Measurements from ENCODE around the gene IGSF22.

Gene IGSF22

GRCh38 chr11:18713646-18714442 is 12.1 kb downstream of the IGSF22 start:
- DNase-seq (ENCODE audit: low read depth) = no peak

- DNase-seq (ENCODE audit: low read depth) = no peak
Observed at GRCh38 chr11:18710545-18710944, 15.4 kb downstream of the IGSF22 start.

- no peak for DNase-seq (ENCODE audit: low read depth)
Observed at GRCh38 chr11:18709414-18709813, 16.6 kb downstream of the IGSF22 start.

GRCh38 chr11:18707811-18708340 is 18.1 kb downstream of the IGSF22 start:
- DNase-seq (ENCODE audit: low read depth) = no peak

- DNase-seq (ENCODE audit: low read depth) = no peak
Observed at GRCh38 chr11:18706330-18707243, 19.4 kb downstream of the IGSF22 start.

GRCh38 chr11:18705651-18706281 is 20.2 kb downstream of the IGSF22 start:
- DNase-seq (ENCODE audit: low read depth) = no peak

GRCh38 chr11:18704698-18705097 is 21.3 kb downstream of the IGSF22 start:
- DNase-seq (ENCODE audit: low read depth) = no peak

GRCh38 chr11:18704045-18704645 is 21.8 kb downstream of the IGSF22 start:
- DNase-seq (ENCODE audit: low read depth) = no peak

- DNase-seq (ENCODE audit: low read depth) = no peak
Observed at GRCh38 chr11:18703001-18703763, 22.8 kb downstream of the IGSF22 start.

GRCh38 chr11:18701614-18702216 is 24.3 kb downstream of the IGSF22 start:
- no peak for DNase-seq (ENCODE audit: low read depth)

- no peak for DNase-seq (ENCODE audit: low read depth)
Observed at GRCh38 chr11:18700872-18701271, 25.1 kb downstream of the IGSF22 start.

- no peak for DNase-seq (ENCODE audit: low read depth)
Observed at GRCh38 chr11:18700375-18700774, 25.6 kb downstream of the IGSF22 start.

- no peak for DNase-seq (ENCODE audit: low read depth)
Observed at GRCh38 chr11:18699848-18700261, 26.1 kb downstream of the IGSF22 start.

GRCh38 chr11:18699269-18699596 is 26.8 kb downstream of the IGSF22 start:
- no peak for DNase-seq (ENCODE audit: low read depth)

GRCh38 chr11:18698341-18699268 is 27.4 kb downstream of the IGSF22 start, which contains the start of gene TMEM86A:
Gene TMEM86A (plus strand): TSS chr11:18698779. CDS start chr11:18698887, 108 bp downstream.
- DNase-seq (ENCODE audit: low read depth) = peak; percentile 35

GRCh38 chr11:18697576-18697975 is 28.4 kb downstream of the IGSF22 start:
- peak; percentile 20 for DNase-seq (ENCODE audit: low read depth)

GRCh38 chr11:18696638-18697225 is 29.3 kb downstream of the IGSF22 start:
- peak; percentile 18 for DNase-seq (ENCODE audit: low read depth)

- no peak for DNase-seq (ENCODE audit: low read depth)
Observed at GRCh38 chr11:18692941-18693760, 32.8 kb downstream of the IGSF22 start.

All from HS-5 (cell line).